Measurements from ENCODE around the gene SH2D3C. TPM values are rescaled to one million over a fixed set of nuclear protein-coding genes. Genes with fewer than 3 reads are reported as not detected.

SH2D3C gene
- total RNA-seq, 2 donors from 2014 or later: 11.5 to 16.5 TPM

DNA sequence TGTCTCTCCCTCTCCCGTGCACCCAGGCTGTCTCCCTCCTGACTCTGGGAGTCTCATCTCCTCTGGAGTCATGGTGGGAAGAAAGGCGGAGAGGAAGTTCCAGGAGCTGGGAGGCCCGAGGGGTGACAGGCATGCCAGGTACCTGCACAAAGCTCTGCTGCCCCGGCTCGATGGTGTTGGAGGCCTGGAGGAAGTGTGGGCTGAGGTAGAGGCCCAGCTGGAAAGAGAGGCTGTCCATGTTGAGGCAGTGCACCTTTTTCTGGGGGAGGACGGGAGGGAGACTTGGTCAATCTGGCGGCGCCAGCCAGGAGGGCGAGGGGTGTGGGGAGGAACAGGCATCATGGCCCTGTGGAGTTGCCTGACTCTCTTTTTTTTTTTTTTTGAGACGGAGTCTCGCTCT, 40.1 kb upstream of the SH2D3C start:
- no peak overlapping the region for H3K4me3 ChIP-seq
- TF ChIP-seq, protein P1, sequence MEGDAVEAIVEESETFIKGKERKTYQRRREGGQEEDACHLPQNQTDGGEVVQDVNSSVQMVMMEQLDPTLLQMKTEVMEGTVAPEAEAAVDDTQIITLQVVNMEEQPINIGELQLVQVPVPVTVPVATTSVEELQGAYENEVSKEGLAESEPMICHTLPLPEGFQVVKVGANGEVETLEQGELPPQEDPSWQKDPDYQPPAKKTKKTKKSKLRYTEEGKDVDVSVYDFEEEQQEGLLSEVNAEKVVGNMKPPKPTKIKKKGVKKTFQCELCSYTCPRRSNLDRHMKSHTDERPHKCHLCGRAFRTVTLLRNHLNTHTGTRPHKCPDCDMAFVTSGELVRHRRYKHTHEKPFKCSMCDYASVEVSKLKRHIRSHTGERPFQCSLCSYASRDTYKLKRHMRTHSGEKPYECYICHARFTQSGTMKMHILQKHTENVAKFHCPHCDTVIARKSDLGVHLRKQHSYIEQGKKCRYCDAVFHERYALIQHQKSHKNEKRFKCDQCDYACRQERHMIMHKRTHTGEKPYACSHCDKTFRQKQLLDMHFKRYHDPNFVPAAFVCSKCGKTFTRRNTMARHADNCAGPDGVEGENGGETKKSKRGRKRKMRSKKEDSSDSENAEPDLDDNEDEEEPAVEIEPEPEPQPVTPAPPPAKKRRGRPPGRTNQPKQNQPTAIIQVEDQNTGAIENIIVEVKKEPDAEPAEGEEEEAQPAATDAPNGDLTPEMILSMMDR (IDR thresholded peaks at IDR 0.05): no peak
- DNase-seq (ENCODE audit: low spot score): no peak
- H3K27me3 ChIP-seq: no peaks in the 10 kb centered on the region
- peaks cover 83% of the 10 kb centered on the region for H3K36me3 ChIP-seq
- H3K4me1 ChIP-seq: peaks cover 0 to 14% of the 10 kb centered on the region in 2 donors
- H3K9me3 ChIP-seq: no peaks in the 10 kb centered on the region
- peak overlapping the region in 1 of 2 donors; percentile 24 for H3K27ac ChIP-seq

DNA sequence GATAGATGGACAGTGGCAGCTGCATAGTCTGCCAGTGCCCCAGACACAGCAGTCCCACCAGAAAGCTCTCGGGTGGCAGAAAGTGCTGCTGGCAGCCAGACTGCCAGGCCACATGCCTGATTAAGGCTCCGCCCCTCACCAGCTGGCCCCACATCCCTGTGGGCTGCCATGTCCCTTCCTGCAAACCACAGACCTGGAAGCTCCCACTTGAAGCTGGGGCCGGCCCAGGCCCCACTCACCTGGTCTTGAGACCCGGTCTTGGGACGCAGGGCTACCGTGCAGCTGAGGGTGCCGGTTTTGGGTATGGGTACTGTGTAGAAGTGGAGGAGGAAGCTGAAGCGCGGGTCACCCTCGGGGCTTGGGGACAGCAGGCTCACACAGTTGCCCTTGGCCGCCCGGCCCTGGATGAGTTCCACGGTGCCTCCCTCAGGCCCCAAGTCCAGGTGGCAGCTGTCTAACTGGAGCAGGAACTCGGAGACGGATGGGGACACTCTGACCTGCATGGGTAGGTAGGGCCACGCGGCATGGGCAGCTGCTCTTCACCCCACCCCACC, 39.5 kb upstream of the SH2D3C start:
- Histone ChIP-seq H3K4me3 (no peak overlapping the region), H3K27me3 (no peaks in the 10 kb centered on the region), H3K27ac (peak overlapping the region in 1 of 2 donors; percentile 24), H3K9me3 (no peaks in the 10 kb centered on the region), H3K36me3 (peaks cover 86% of the 10 kb centered on the region), H3K4me1 (peaks cover 0 to 14% of the 10 kb centered on the region in 2 donors)
- TF ChIP-seq, protein P1 (IDR thresholded peaks at IDR 0.05): no peak
- no peak for DNase-seq (ENCODE audit: low spot score)

DNA sequence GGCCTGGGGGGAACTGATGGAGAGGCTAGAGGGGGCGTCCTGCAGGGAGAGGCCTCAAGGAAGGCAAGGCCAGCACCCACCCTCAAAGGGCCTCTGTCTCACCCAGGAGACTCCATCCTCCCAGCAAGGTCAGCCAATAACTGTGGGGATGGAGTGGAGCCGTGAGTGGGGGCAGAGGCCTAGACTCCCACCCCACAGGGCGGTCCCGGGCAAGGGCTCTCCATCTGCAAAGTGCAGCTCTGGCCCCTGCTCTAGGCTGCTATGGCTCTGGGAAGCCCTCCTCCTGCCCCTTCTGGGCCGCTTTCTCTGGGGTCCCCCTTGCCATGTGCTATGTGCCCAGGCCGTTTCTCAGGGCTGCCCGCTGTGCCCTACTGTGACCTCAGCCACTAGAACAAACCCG, 38.3 kb upstream of the SH2D3C start:
- Histone ChIP-seq H3K4me1 (peaks cover 0 to 14% of the 10 kb centered on the region in 2 donors), H3K27ac (peak overlapping the region; percentile 23 to 24), H3K27me3 (no peaks in the 10 kb centered on the region), H3K4me3 (no peak overlapping the region), H3K36me3 (peaks cover 96% of the 10 kb centered on the region), H3K9me3 (no peaks in the 10 kb centered on the region)
- TF ChIP-seq, protein P1 (IDR thresholded peaks at IDR 0.05): no peak
- DNase-seq (ENCODE audit: low spot score): no peak

DNA sequence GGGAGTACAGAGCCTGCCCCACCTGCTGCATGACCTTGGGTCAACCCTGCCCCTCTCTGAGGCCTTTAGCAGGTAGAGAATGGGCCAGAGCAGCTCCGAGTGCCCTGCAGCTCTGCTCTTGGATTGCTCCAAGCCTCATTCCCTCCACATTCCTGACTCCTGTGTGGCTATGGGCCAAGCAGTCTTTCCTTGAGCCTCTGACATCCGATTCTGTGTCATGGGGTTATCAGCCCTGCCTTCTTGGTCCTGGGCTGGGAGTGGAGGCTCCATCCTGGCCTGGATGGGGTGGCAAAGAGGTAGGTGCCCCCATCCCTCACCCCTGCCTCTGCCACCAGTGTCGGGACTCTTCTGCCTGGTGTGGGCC, 37.9 kb upstream of the SH2D3C start:
- H3K27me3 ChIP-seq: no peaks in the 10 kb centered on the region
- TF ChIP-seq, protein P1 (IDR thresholded peaks at IDR 0.05): no peak
- peak overlapping the region; percentile 23 to 24 for H3K27ac ChIP-seq
- no peak for DNase-seq (ENCODE audit: low spot score)
- no peak overlapping the region for H3K4me3 ChIP-seq
- peaks cover 0 to 14% of the 10 kb centered on the region in 2 donors for H3K4me1 ChIP-seq
- no peaks in the 10 kb centered on the region for H3K9me3 ChIP-seq
- H3K36me3 ChIP-seq: peaks cover 95% of the 10 kb centered on the region

DNA sequence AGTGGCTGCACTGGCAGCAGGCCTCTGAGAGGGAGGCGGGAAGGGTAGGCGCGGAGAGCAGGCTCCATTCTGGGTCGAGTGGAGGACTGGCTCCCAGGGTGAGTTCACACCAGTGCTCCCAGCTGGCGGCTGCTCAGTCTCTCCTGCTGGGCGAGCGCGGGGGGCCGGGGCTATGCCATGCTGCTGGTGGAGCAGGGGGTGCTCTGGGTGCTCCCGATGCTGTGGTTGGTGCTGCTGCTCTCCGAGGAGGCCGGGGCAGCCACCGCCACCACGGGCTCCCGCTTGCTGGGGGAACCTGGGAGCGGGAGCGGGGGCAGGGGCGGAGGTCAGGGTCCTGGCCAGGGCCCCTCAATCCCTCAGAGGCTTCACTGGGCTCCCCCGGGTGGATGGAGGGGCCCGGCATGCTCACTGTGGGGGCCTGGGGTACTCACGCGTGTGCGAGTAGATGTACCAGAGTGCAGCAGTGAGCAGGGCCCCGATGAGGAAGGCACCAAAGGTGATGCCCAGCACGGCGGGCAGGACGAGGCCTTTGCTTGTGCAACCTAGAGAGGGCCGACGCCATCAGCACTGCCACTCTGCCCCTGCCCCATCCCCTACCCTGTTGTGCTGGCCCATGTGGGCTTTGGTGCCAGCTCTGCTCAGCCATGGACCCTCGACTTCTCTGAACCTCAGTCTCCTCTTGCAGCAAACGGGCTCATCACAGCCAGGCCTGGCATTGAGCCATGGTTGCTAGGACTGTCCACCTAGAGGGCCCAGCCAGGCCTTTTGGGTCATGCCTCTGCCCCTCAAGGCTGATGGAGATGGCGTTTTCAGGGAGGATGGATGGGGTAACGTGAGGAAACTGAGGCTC, 37.3 kb upstream of the SH2D3C start:
- DNase-seq (ENCODE audit: low spot score): no peak
- Histone ChIP-seq H3K4me3 (no peak overlapping the region), H3K27ac (no peak overlapping the region), H3K9me3 (no peaks in the 10 kb centered on the region), H3K36me3 (peaks cover 89% of the 10 kb centered on the region), H3K4me1 (peaks cover 0 to 14% of the 10 kb centered on the region in 2 donors), H3K27me3 (no peaks in the 10 kb centered on the region)
- TF ChIP-seq, protein P1 (IDR thresholded peaks at IDR 0.05): no peak
